GM19351 (cell line): ENCODE data around the gene METTL26.

Source experiments
- ATAC-seq: cut with Tn5 transposase; IDR thresholded peaks from one replicate; pipeline ENCODE4 v1.9.1; 2021; ENCODE audit warnings: mild to moderate bottlenecking, moderate library complexity; ENCODE audit not compliant: unreplicated experiment

Gene METTL26

GRCh38 chr16:641326-642188 is 5.5 kb upstream of the METTL26 start, which contains the start of gene MCRIP2:
MCRIP2 (plus strand) TSS chr16:641828; CDS start chr16:641992, 164 bp downstream.
- ATAC-seq: peak; percentile 46

GRCh38 chr16:640614-641013 is 4.5 kb upstream of the METTL26 start:
- ATAC-seq: no peak

- ATAC-seq: no peak
These were observed 2.7 kb upstream of the METTL26 start for GRCh38 chr16:638836-639235.

- ATAC-seq: no peak
These were observed 2.0 kb upstream of the METTL26 start for GRCh38 chr16:638034-638543.

GRCh38 chr16:637081-638018 is 1.2 kb upstream of the METTL26 start:
- no peak for ATAC-seq

- no peak for ATAC-seq
These were observed 416 bp downstream of the METTL26 start for GRCh38 chr16:635573-636205.

- ATAC-seq: no peak
These were observed 1.1 kb downstream of the METTL26 start for GRCh38 chr16:634996-635395.

- no peak for ATAC-seq
These were observed 1.9 kb downstream of the METTL26 start for GRCh38 chr16:634051-634670.

- no peak for ATAC-seq
These were observed 2.6 kb downstream of the METTL26 start for GRCh38 chr16:633336-634050.

- no peak for ATAC-seq
These were observed 3.4 kb downstream of the METTL26 start for GRCh38 chr16:632486-633335.

- no peak for ATAC-seq
These were observed 4.2 kb downstream of the METTL26 start for GRCh38 chr16:631808-632358.

GRCh38 chr16:630815-631405 is 5.2 kb downstream of the METTL26 start, which contains the start of gene WFIKKN1:
WFIKKN1 (plus strand) TSS chr16:630985; CDS start chr16:631254, 269 bp downstream.
- no peak for ATAC-seq

- ATAC-seq: no peak
These were observed 5.8 kb downstream of the METTL26 start for GRCh38 chr16:630249-630814.

GRCh38 chr16:629833-630248 is 6.3 kb downstream of the METTL26 start:
- ATAC-seq: no peak

GRCh38 chr16:629185-629832 is 6.8 kb downstream of the METTL26 start:
- ATAC-seq: no peak

GRCh38 chr16:628321-629061 is 7.6 kb downstream of the METTL26 start:
- ATAC-seq: no peak
